PC-9 (cell line): Measurements from ENCODE around the gene IMP3. TPM values are rescaled to one million over a fixed set of nuclear protein-coding genes. Genes with fewer than 3 reads are reported as not detected.
A peak's percentile ranks its signal among the peaks of the same experiment; 100 is the strongest.

ENCODE experiments used
- BruUV-seq: library from RNA; stranded (reverse); fragments of 400-500 nt; replicated peaks from 2 replicates; lab custom pipeline; 2021; lab: Mats Ljungman, UMichigan
- CTCF ChIA-PET: fragments of 300-600 bp; sonication (Branson Sonifier 250); formaldehyde crosslinking; loops from one replicate; lab custom pipeline; 2022; ENCODE audit warnings: antibody characterized with exemption; lab: Charles Lee
- POLR2A ChIA-PET: fragments of 300-600 bp; sonication (Branson Sonifier 250); formaldehyde crosslinking; loops from one replicate; lab custom pipeline; 2022; ENCODE audit warnings: antibody characterized with exemption; ENCODE audit not compliant: unreplicated experiment; lab: Charles Lee
- DNase-seq, 2 experiments: peaks; one replicate each; pipeline versions ENCODE4 v3.0.0 to v3.0.0-alpha.2; 2015 to 2022; ENCODE audit warnings: mixed read lengths in 1 of 2
- H2AFZ ChIP-seq: fragments of 200-600 bp; sonication (generic); 2 replicates; pipeline ENCODE4 v1.8.1; 2017; ENCODE audit warnings: antibody characterized with exemption
- H3F3A ChIP-seq: fragments of 200-600 bp; sonication (generic); 2 replicates; pipeline ENCODE4 v1.8.1; 2017; ENCODE audit warnings: antibody characterized with exemption, mild to moderate bottlenecking, low read depth; ENCODE audit not compliant: insufficient read depth
- H3K27ac ChIP-seq: fragments of 200-600 bp; sonication (generic); 2 replicates; pipeline ENCODE4 v1.6.1; 2016; ENCODE audit warnings: mixed run types
- H3K27me3 ChIP-seq: fragments of 200-600 bp; sonication (generic); 2 replicates; pipeline ENCODE4 v1.6.1; 2016; ENCODE audit warnings: low read depth, mixed run types; ENCODE audit not compliant: insufficient read depth
- H3K36me3 ChIP-seq: fragments of 200-600 bp; sonication (generic); 2 replicates; pipeline ENCODE4 v1.6.1; 2016; ENCODE audit warnings: low read depth, mixed run types
- H3K4me1 ChIP-seq: fragments of 200-600 bp; sonication (generic); replicated peaks from 2 replicates; pipeline ENCODE4 v1.6.1; 2016; ENCODE audit warnings: mixed run types; ENCODE audit not compliant: insufficient read depth
- H3K4me2 ChIP-seq: fragments of 200-600 bp; sonication (generic); 2 replicates; pipeline ENCODE4 v1.6.1; 2017; ENCODE audit warnings: mixed run types
- H3K4me3 ChIP-seq: fragments of 200-600 bp; sonication (generic); 2 replicates; pipeline ENCODE4 v1.6.1; 2016; ENCODE audit warnings: mixed run types
- H3K79me2 ChIP-seq: fragments of 200-600 bp; sonication (generic); 2 replicates; pipeline ENCODE4 v1.6.1; 2017; ENCODE audit warnings: low read depth, mixed run types
- H3K9me2 ChIP-seq: fragments of 200-600 bp; sonication (generic); 2 replicates; pipeline ENCODE4 v1.8.1; 2017; ENCODE audit warnings: mild to moderate bottlenecking; ENCODE audit not compliant: insufficient read depth
- H3K9me3 ChIP-seq: fragments of 200-600 bp; sonication (generic); 2 replicates; pipeline ENCODE4 v1.8.1; 2016; ENCODE audit warnings: low read depth; ENCODE audit not compliant: insufficient read depth
- H4K20me1 ChIP-seq: fragments of 200-600 bp; sonication (generic); 2 replicates; pipeline ENCODE4 v1.8.1; 2017; ENCODE audit not compliant: insufficient read depth
- CTCF ChIP-seq: fragments of 200-600 bp; sonication (generic); conservative IDR thresholded peaks from 2 replicates; pipeline ENCODE4 v1.6.1; 2017; ENCODE audit warnings: mixed run types, antibody characterized with exemption, mild to moderate bottlenecking, moderate library complexity
- EZH2 ChIP-seq: fragments of 200-600 bp; sonication (generic); IDR thresholded peaks from 2 replicates; pipeline ENCODE4 v1.8.0; 2017; ENCODE audit warnings: antibody characterized with exemption, low read depth
- intact Hi-C: fragments of 100-400 bp; cut with micrococcal nuclease; formaldehyde crosslinking; loops from one replicate; pipeline ENCODE4 v1.10.0; 2022; ENCODE audit not compliant: unreplicated experiment
- total RNA-seq: library from RNA; stranded (reverse); gene quantifications from 2 replicates; pipeline ENCODE4 v1.2.3, GENCODE V29; 2021

Gene IMP3
- total RNA-seq, 1 experiment from 2014 or later = 53.0 TPM

- DNase-seq = peak in 1 of 2 experiments; percentile 51
- ChIA-PET POLR2A (interaction anchor here (0.6 to 0.7 kb wide), 3 partner anchors 26 to 283 kb away, joined by 4 to 6 read pairs (median 5); partner anchors contain the start of gene SNUPN), CTCF (interaction anchor here (0.6 to 1.3 kb wide), 4 partner anchors 10 to 283 kb away, joined by 3 to 6 read pairs (median 4); no protein-coding TSS in a partner anchor)
- Histone ChIP-seq H3K36me3 (0 out of 2 replicates have a peak, but pooled peaks cover 7% of the 10 kb centered on the region), H3K27me3 (no peaks in the 10 kb centered on the region), H3K4me1 (peaks cover 69% of the 10 kb centered on the region), H3F3A (peaks cover 24% of the 10 kb centered on the region), H3K9me3 (no peaks in the 10 kb centered on the region), H3K27ac (peak overlapping the region; percentile 55; the same call in 1 of the 2 replicates), H3K9me2 (no peaks in the 10 kb centered on the region), H3K4me2 (peak overlapping the region; percentile 96), H4K20me1 (peaks cover 30% of the 10 kb centered on the region), H3K4me3 (peak overlapping the region; percentile 52), H2AFZ (no peak overlapping the region), H3K79me2 (peaks cover 93% of the 10 kb centered on the region)
- intact Hi-C loops = loop anchor here (1.0 kb wide), 1 partner anchor 10 kb away; no protein-coding TSS in a partner anchor
- no TSS peak for BruUV-seq
- TF ChIP-seq EZH2 (no peak), CTCF (no peak)
Measured at GRCh38 chr15:75650908-75651809, 11.1 kb upstream of the IMP3 start.

- H4K20me1 ChIP-seq = peaks cover 24% of the 10 kb centered on the region
- intact Hi-C loops = no loop called here
- H3K4me1 ChIP-seq = peaks cover 78% of the 10 kb centered on the region
- peak overlapping the region; percentile 52; the same call in 1 of the 2 replicates for H3K4me3 ChIP-seq
- no peaks in the 10 kb centered on the region for H3K27me3 ChIP-seq
- H3K36me3 ChIP-seq = 0 out of 2 replicates have a peak, but pooled peaks cover under 1% of the 10 kb centered on the region
- no peak for DNase-seq
- CTCF ChIA-PET = interaction anchor here (0.6 kb wide), 1 partner anchor 18 kb away, joined by 3 read pairs; no protein-coding TSS in a partner anchor
- peak overlapping the region; percentile 96 for H3K4me2 ChIP-seq
- no peak overlapping the region for H3K27ac ChIP-seq
- H3F3A ChIP-seq = peaks cover 25% of the 10 kb centered on the region
- no peaks in the 10 kb centered on the region for H3K9me2 ChIP-seq
- H3K9me3 ChIP-seq = no peaks in the 10 kb centered on the region
- peaks cover 87% of the 10 kb centered on the region for H3K79me2 ChIP-seq
- BruUV-seq = no TSS peak
- no peak for TF ChIP-seq CTCF
- no peak overlapping the region for H2AFZ ChIP-seq
- POLR2A ChIA-PET = no interaction called here
Measured at GRCh38 chr15:75649848-75650247, 9.8 kb upstream of the IMP3 start.

GRCh38 chr15:75649045-75649761, 9.2 kb upstream of the IMP3 start:
- no peak for TF ChIP-seq EZH2
- no peak for TF ChIP-seq CTCF
- peak overlapping the region; percentile 86; the same call in 1 of the 2 replicates for H3K4me3 ChIP-seq

More at GRCh38 chr15:75649045-75649761, 9.2 kb upstream of the IMP3 start:
- Histone ChIP-seq H4K20me1 (peaks cover 24% of the 10 kb centered on the region), H3K4me1 (peaks cover 73% of the 10 kb centered on the region), H3K79me2 (peaks cover 81% of the 10 kb centered on the region), H3K9me2 (no peaks in the 10 kb centered on the region), H3K9me3 (no peaks in the 10 kb centered on the region), H3K27ac (no peak overlapping the region), H3K27me3 (no peaks in the 10 kb centered on the region), H3F3A (peaks cover 25% of the 10 kb centered on the region), H3K4me2 (peak overlapping the region; percentile 96), H3K36me3 (no peaks in the 10 kb centered on the region), H2AFZ (no peak overlapping the region)
- DNase-seq = no peak
- ChIA-PET CTCF (interaction anchor here (0.6 kb wide), 2 partner anchors 18 to 1191 kb away, joined by 3 to 7 read pairs; no protein-coding TSS in a partner anchor), POLR2A (no interaction called here)
- intact Hi-C loops = no loop called here
- no TSS peak for BruUV-seq
